Measurements from ENCODE around the gene DUSP1. TPM values are rescaled to one million over a fixed set of nuclear protein-coding genes. Genes with fewer than 3 reads are reported as not detected.

The DUSP1 gene
- total RNA-seq, 2 experiments from 2014 or later, result 761 to 768 TPM

GRCh38 chr5:172805018-172805683 lies 34.2 kb upstream of the DUSP1 start:
- Histone ChIP-seq H3K27me3 (ENCODE audit: control insufficient read depth in 1 of 2, insufficient read depth in 2 of 2, low read length in 2 of 2) (no peaks in the 10 kb centered on the region), H3K9me3 (ENCODE audit: control insufficient read depth in 1 of 2, insufficient read depth in 1 of 2, low read length in 2 of 2) (no peaks in the 10 kb centered on the region), H3K4me1 (ENCODE audit: insufficient read depth, low read length) (peaks cover 14% of the 10 kb centered on the region), H3K36me3 (ENCODE audit: insufficient read depth, low read length) (no peaks in the 10 kb centered on the region), H3K4me3 (ENCODE audit: low read length) (no peak overlapping the region), H3K27ac (ENCODE audit: low read depth in 1 of 2, low read length in 2 of 2) (no peak overlapping the region)
- H3K4me3 Mint-ChIP-seq, result no peak overlapping the region
- peaks cover 12% of the 10 kb centered on the region for H3K4me1 Mint-ChIP-seq (ENCODE audit: low read depth)
- CTCF ChIA-PET, result interaction anchor here (1.6 kb wide), 1 partner anchor 33 kb away, joined by 4 read pairs; no protein-coding TSS in a partner anchor
- TF ChIP-seq, protein P1, sequence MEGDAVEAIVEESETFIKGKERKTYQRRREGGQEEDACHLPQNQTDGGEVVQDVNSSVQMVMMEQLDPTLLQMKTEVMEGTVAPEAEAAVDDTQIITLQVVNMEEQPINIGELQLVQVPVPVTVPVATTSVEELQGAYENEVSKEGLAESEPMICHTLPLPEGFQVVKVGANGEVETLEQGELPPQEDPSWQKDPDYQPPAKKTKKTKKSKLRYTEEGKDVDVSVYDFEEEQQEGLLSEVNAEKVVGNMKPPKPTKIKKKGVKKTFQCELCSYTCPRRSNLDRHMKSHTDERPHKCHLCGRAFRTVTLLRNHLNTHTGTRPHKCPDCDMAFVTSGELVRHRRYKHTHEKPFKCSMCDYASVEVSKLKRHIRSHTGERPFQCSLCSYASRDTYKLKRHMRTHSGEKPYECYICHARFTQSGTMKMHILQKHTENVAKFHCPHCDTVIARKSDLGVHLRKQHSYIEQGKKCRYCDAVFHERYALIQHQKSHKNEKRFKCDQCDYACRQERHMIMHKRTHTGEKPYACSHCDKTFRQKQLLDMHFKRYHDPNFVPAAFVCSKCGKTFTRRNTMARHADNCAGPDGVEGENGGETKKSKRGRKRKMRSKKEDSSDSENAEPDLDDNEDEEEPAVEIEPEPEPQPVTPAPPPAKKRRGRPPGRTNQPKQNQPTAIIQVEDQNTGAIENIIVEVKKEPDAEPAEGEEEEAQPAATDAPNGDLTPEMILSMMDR (IDR thresholded peaks at IDR 0.05), result no peak
- ATAC-seq (ENCODE audit: poor library complexity) (no peak), DNase-seq (no peak)
- no peaks in the 10 kb centered on the region for H3K9me3 Mint-ChIP-seq
- H3K27me3 Mint-ChIP-seq, result no peaks in the 10 kb centered on the region
- intact Hi-C loops (cut with DNase I, micrococcal nuclease), result loop anchor here in 1 of 2 experiments (5.0 kb wide), 1 partner anchor 33 kb away; the partner anchor contains the start of gene DUSP1
- H3K27ac Mint-ChIP-seq, result peak overlapping the region; percentile 53
- POLR2A ChIA-PET, result interaction anchor here (1.0 kb wide), 1 partner anchor 28 kb away, joined by 7 read pairs; no protein-coding TSS in a partner anchor
- H3K36me3 Mint-ChIP-seq (ENCODE audit: low read depth), result no peaks in the 10 kb centered on the region

DNA sequence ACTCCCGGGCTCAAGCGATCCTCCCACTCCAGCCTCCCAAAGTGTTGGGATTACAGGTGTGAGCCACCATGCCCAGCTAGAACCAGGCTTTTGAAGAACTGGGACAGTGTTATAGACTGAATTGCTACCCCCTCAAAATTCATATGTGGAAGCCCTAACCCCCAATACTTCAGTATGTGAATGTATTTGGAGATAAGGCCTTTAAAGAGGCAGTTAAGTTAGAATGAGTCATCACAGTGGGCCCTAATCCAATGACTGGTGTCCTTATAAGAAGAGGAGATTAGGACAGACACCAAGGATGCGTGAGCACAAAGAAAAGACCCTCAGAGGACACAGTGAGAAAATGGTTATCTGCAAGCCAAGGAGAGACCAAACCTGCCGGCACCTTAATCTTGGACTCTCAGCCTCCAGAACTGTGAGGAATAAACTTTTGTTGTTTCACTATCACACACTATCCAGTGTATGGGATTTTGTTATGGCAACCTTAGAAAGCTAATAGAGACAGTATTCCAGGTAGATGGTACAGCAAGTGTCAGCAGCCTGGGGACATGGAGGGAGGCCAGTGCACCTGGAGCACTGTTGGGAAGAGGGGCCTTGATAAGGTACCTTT lies 31.7 kb upstream of the DUSP1 start:
- Mint-ChIP-seq H3K36me3 (ENCODE audit: low read depth) (no peaks in the 10 kb centered on the region), H3K27me3 (no peaks in the 10 kb centered on the region), H3K4me1 (ENCODE audit: low read depth) (peaks cover 12% of the 10 kb centered on the region), H3K27ac (no peak overlapping the region), H3K4me3 (no peak overlapping the region), H3K9me3 (no peaks in the 10 kb centered on the region)
- ChIA-PET POLR2A (no interaction called here), CTCF (interaction anchor here (1.0 kb wide), 1 partner anchor 31 kb away, joined by 4 read pairs; no protein-coding TSS in a partner anchor)
- Histone ChIP-seq H3K27ac (ENCODE audit: low read depth in 1 of 2, low read length in 2 of 2) (no peak overlapping the region), H3K36me3 (ENCODE audit: insufficient read depth, low read length) (no peaks in the 10 kb centered on the region), H3K27me3 (ENCODE audit: control insufficient read depth in 1 of 2, insufficient read depth in 2 of 2, low read length in 2 of 2) (no peaks in the 10 kb centered on the region), H3K4me1 (ENCODE audit: insufficient read depth, low read length) (peaks cover 16% of the 10 kb centered on the region), H3K9me3 (ENCODE audit: control insufficient read depth in 1 of 2, insufficient read depth in 1 of 2, low read length in 2 of 2) (no peaks in the 10 kb centered on the region), H3K4me3 (ENCODE audit: low read length) (no peak overlapping the region)
- no peak for ATAC-seq (ENCODE audit: poor library complexity)
- TF ChIP-seq, protein P1 (IDR thresholded peaks at IDR 0.05), result no peak
- no peak for DNase-seq
- intact Hi-C loops (cut with DNase I, micrococcal nuclease), result no loop called here

- H3K27me3 Mint-ChIP-seq, result no peaks in the 10 kb centered on the region
- Histone ChIP-seq H3K9me3 (ENCODE audit: control insufficient read depth in 1 of 2, insufficient read depth in 1 of 2, low read length in 2 of 2) (no peaks in the 10 kb centered on the region), H3K4me1 (ENCODE audit: insufficient read depth, low read length) (peaks cover 11% of the 10 kb centered on the region), H3K4me3 (ENCODE audit: low read length) (no peak overlapping the region), H3K36me3 (ENCODE audit: insufficient read depth, low read length) (no peaks in the 10 kb centered on the region), H3K27me3 (ENCODE audit: control insufficient read depth in 1 of 2, insufficient read depth in 2 of 2, low read length in 2 of 2) (no peaks in the 10 kb centered on the region), H3K27ac (ENCODE audit: low read depth in 1 of 2, low read length in 2 of 2) (no peak overlapping the region)
- ChIA-PET CTCF (no interaction called here), POLR2A (interaction anchor here (0.6 kb wide), 1 partner anchor 22 kb away, joined by 5 read pairs; no protein-coding TSS in a partner anchor)
- H3K4me3 Mint-ChIP-seq, result no peak overlapping the region
- H3K9me3 Mint-ChIP-seq, result no peaks in the 10 kb centered on the region
- intact Hi-C loops (cut with DNase I, micrococcal nuclease), result no loop called here
- no peak for DNase-seq
- no peaks in the 10 kb centered on the region for H3K36me3 Mint-ChIP-seq (ENCODE audit: low read depth)
- peaks cover 7% of the 10 kb centered on the region for H3K4me1 Mint-ChIP-seq (ENCODE audit: low read depth)
- no peak overlapping the region for H3K27ac Mint-ChIP-seq
- ATAC-seq (ENCODE audit: poor library complexity), result no peak
- TF ChIP-seq, protein P1 (IDR thresholded peaks at IDR 0.05), result no peak
These were observed 31.1 kb upstream of the DUSP1 start for GRCh38 chr5:172802112-172802511.

All from CD4-positive, alpha-beta T cell (primary cell).